Hematopoietic multipotent progenitor cell treated with erythropoietin and hydrocortisone succinate and interleukin-3 and kit ligand, for 6 days (in vitro differentiated cells): ENCODE measurements around the gene BORCS5.
"Not testable (repeated sequence)": the region's sequence is repeated elsewhere in the genome, so short reads cannot be mapped to it uniquely, and the experiment has no call there.

Experiments used
- DNase-seq: peaks from one replicate; pipeline ENCODE4 v3.0.0-alpha.2; 2015

The BORCS5 gene

GRCh38 chr12:12356896-12357718, at the start of gene BORCS5:
BORCS5 (plus strand) TSS chr12:12357078; CDS start chr12:12357452, 374 bp downstream.
- DNase-seq = peak; percentile 98

GRCh38 chr12:12310695-12311094, 46.2 kb upstream of the BORCS5 start:
- not testable (repeated sequence) for DNase-seq

GRCh38 chr12:12315838-12316237, 41.0 kb upstream of the BORCS5 start:
- DNase-seq = no peak

GRCh38 chr12:12319451-12320183, 37.3 kb upstream of the BORCS5 start:
- no peak for DNase-seq

GRCh38 chr12:12323118-12323517, 33.8 kb upstream of the BORCS5 start:
- DNase-seq = no peak

- no peak for DNase-seq
Observed at GRCh38 chr12:12323591-12323990, 33.3 kb upstream of the BORCS5 start.

- DNase-seq = no peak
Observed at GRCh38 chr12:12326262-12326661, 30.6 kb upstream of the BORCS5 start.

- DNase-seq = peak; percentile 92
Observed at GRCh38 chr12:12327802-12328201, 29.1 kb upstream of the BORCS5 start.

- DNase-seq = no peak
Observed at GRCh38 chr12:12331244-12331771, 25.6 kb upstream of the BORCS5 start.

- DNase-seq = no peak
Observed at GRCh38 chr12:12331896-12332295, 25.0 kb upstream of the BORCS5 start.

- DNase-seq = no peak
Observed at GRCh38 chr12:12333407-12334366, 23.2 kb upstream of the BORCS5 start.

- peak; percentile 83 for DNase-seq
Observed at GRCh38 chr12:12334367-12335040, 22.4 kb upstream of the BORCS5 start.

GRCh38 chr12:12336049-12336411, 20.8 kb upstream of the BORCS5 start:
- DNase-seq = no peak

GRCh38 chr12:12336511-12336910, 20.4 kb upstream of the BORCS5 start:
- DNase-seq = no peak

GRCh38 chr12:12338527-12339168, 18.2 kb upstream of the BORCS5 start:
- DNase-seq = no peak

- DNase-seq = peak; percentile 69
Observed at GRCh38 chr12:12349711-12350665, 6.9 kb upstream of the BORCS5 start, which contains the start of gene MANSC1. MANSC1 (minus strand) TSS chr12:12350242; CDS start chr12:12343314, 6,928 bp downstream.

GRCh38 chr12:12350868-12351463, 5.9 kb upstream of the BORCS5 start:
- DNase-seq = no peak

- not testable (repeated sequence) for DNase-seq
Observed at GRCh38 chr12:12351468-12352185, 5.3 kb upstream of the BORCS5 start.

- no peak for DNase-seq
Observed at GRCh38 chr12:12353276-12353675, 3.6 kb upstream of the BORCS5 start.
